GM21717 (cell line): ENCODE results near the gene AKT3.

Source experiments
- ATAC-seq: cut with Tn5 transposase; IDR thresholded peaks from one replicate; pipeline ENCODE4 v1.9.1; 2021; ENCODE audit warnings: mild to moderate bottlenecking, moderate library complexity; ENCODE audit not compliant: unreplicated experiment

Gene AKT3

GRCh38 chr1:243621973-243622372 lies 228.1 kb downstream of the AKT3 start:
- ATAC-seq: no peak

- ATAC-seq: no peak
Measured at GRCh38 chr1:243620096-243620495, 229.9 kb downstream of the AKT3 start.

DNA sequence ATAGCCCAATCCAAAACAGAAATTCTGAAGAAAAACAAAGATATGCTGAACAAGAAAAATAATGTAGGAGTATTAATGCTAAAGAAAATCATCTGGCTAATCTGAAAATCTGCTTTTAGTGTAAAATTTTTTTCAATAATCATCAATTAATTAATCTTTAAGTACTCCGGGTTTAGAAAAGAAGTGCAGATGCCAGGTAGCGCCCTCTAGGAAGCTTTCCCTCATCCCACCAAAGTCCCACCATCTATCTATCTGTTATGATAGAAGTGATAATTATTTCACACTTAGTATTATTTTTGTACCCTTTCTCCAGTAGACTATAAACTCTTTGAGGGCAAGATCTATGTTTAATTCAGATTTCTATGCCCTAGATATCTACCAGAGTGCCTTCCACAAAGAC lies 240.3 kb downstream of the AKT3 start:
- no peak for ATAC-seq

DNA sequence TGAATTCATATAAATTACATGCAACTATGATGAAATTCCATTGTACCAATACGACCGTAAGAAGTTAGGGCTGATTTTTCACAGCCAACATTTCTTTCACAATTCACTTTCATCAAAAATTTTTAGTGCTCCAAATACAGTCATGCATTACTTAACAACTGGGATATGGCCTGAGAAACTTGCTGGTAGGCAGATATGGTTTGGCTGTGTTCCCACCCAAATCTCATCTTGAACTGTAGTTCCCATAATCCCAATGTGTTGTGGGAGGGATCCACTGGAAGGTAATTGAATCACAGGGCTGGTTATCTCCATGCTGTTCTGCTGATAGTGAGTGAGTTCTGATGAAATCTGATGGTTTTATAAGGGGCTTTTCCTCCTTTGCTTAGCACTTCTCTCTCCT lies 244.4 kb downstream of the AKT3 start:
- no peak for ATAC-seq

DNA sequence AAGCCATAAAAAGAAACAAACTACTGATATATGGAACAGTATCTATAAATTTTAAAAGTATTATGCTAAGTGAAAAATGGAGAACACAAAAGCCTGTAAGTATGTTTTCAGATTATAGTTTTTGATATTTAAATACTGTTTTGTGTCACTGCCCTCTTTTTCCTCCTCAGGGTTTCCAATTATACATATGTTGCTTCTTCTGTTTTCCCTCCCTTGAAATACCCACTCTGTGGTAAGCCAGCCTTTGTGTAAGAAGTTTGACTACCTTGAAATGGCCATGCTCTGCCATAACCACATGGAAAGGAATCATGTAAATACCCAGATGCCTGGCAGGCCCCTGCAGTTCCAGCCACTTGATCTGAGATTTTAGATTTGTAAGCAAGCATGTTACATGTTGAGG lies 248.3 kb downstream of the AKT3 start:
- ATAC-seq: no peak

DNA sequence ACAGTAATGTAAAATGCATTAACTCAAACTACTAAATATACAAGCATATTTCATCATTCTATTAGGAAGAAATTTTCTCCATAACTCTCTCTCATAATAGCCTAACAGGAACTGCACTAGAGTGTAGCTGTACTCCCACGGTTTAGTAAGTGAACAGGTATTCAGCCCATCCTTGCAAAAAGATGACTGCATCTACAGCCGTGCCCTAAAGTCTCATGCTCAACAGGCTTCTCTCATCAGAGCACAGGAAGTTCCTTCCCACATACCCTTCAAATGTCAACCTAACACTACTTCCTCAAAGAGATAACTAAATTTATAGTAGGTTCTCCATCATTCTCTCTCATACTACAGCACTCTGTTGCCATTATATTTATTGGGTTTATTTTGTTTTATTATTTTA lies 251.6 kb downstream of the AKT3 start:
- peak; percentile 50 for ATAC-seq

DNA sequence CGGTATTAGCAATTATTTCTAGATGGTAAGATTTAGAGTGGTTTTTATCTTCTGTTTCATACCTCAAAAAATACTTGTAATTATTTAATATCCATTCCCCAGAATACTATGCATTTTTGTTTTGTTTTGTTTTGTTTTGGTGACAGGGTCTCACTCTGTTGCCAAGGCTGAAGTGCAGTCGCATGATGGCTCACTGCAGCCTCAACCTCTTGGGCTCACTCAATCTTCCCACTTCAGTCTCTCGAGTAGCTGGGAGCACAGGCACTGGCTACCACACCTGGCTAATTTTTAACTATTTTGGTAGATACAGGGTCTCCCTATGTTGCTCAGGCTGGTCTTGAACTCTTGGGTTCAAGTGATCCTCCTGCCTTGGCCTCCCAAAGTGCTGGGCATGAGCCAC lies 252.7 kb downstream of the AKT3 start:
- no peak for ATAC-seq

DNA sequence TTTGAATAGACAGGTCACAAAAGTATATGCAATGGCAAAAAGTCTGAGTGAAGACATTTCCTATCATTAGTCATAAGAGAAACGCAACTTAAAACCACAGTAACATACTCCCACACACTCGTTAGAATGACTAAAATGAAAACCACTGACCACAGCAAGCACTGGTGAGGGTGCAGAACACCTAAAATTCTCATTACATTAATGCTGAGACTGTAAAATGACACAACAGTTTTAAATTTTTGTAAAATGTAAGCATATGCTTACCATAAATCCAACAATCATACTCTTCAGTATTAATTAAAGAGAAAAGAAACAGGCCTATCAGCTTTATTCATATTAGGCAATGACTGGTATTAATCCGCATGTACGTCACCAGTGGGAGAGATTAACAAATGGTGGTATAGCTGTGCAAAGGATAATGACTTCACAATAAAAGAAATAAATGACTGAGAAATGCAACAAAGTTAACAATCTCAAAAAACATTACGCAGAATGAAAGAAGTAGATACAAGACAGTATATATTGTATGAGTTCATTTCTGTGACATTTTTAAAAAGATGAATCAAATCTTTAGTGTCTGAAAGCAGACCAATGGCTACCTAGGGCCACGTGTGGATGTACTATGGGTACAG lies 253.5 kb downstream of the AKT3 start:
- ATAC-seq: peak; percentile 97

DNA sequence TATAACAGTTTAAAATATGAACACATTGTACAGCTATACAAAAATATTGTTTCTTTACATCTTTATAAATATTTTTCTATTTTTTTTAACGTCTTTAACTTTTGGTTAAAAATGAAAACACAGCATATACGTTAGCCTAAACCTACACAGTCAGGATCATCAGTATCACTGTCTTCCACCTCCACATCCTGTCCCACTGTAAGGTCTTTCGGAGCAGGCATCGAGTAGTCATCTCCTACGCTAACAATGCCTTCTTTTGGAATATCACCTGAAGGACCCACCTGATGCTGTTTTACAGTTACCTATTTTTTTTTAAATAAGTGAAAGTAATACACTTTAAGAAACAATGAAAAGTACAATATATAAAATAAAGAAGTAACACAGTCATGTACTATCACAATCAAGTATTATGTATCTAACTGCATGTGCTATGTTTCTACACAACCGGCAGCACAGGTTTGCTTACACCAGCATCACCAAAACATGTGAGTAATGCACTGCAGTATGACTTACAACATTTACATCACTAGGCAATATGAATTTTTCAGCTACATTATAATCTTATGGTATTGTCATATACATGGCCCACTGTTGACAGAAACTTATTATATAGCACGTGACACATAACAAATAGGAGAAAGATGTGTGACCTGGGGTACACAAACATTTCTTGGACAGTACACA lies 254.4 kb downstream of the AKT3 start:
- ATAC-seq: no peak

DNA sequence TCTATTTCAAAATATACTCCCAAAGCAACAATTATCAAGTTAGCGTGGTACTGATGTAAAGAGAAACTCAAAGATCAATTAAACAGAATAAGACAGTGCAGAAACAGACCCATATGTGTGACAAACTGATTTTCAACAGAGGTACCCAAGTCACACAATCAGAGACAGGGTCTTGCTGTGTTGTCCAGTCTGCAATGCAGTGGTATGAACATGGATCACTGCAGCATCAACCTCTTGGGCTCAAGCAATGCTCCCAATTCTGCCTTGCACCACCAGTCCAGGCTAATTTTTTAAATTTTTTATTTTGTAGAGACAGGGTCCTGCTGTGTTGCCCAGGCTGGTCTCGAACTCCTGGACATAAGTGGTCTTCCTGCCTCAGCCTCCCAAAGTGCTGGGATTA lies 255.6 kb downstream of the AKT3 start:
- no peak for ATAC-seq

- peak; percentile 80 for ATAC-seq
Measured at GRCh38 chr1:243589286-243589685, 260.8 kb downstream of the AKT3 start.

DNA sequence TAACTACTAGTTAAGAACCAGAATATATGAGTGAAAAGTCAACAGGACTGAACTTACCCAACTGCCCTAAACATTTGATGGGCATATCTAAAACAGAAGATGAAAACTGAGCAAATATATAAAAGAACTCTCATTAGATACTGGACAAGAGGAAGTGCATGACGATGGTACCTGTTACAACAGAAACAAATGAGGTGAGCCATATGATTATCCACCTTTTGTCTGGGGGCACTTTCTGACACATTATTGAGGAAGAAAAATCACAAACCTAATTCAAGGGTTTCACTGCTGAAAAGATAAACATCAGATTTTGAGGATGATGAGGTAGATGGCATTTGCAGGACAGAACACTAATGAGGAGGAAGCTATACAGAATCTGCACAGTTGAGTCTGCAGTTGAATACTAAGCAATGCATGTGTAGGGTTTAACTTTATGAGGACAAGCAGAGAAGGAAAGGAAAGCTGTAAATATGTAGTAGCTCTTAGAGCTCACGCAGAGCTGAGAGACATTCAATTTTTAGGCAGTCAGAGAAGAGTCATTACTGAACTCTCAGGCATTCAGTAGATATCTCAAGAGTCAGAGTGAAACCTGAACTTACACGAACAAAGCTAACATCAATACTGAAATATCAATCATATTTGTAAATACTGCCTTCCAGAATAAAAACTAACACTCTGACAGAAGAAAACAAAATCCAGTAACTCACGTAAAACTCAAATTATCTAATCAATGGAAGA lies 262.1 kb downstream of the AKT3 start:
- ATAC-seq: peak; percentile 88

DNA sequence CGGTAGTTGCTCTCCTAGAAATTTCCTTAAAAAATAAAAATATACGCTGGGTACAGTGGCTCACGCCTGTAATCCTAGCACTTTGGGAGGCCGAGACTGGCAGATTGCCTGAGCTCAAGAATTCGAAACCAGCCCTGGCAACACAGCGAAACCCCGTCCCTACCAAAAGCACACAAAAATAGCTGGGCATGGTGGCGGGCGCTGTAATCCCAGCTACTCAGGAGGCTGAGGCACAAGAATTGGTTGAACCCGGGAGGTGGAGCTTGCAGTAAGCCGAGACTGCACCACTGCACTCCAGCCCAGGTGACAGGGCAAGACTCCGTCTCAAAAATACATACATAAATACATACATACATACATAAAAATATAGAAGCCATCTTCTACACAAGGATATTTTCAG lies 262.8 kb downstream of the AKT3 start:
- ATAC-seq: no peak

- ATAC-seq: no peak
Measured at GRCh38 chr1:243585982-243586381, 264.1 kb downstream of the AKT3 start.

DNA sequence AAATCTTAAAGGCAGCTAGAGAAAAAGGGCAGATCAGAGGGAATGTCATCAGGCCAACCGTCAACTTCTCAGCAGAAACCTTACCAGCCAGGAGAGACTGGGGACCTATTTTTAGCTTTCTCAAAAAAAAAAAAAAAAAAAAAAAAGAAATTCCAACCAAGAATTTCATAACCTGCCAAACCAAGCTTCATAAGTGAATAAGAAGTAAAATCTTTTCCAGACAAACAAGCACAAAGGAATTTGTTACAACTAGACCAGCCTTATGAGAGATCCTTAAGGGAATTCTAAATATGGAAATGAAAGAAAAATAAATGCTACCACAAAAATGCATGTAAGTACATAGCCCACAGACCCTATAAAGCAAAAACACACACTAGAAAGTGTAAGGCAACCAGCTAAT lies 267.7 kb downstream of the AKT3 start:
- ATAC-seq: no peak

DNA sequence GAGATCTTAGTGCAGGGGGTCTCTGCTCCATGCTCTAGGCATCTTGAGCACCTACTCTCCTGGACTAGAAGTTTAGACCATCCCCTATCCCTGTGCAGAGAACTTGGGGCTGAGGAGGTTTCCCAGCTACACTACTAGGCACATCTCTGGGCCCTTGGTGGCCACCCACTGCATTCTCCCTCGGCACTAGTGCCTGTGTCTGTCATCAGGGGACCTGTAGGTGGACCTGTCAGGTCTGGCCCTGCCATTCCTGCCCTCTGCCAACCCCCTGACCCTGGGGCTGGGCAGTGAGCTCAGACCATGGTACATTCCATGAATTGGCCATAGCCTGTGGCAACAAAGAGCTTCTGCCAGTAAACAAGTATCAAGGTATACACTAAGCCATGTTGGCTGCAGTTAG lies 269.1 kb downstream of the AKT3 start:
- ATAC-seq: no peak

DNA sequence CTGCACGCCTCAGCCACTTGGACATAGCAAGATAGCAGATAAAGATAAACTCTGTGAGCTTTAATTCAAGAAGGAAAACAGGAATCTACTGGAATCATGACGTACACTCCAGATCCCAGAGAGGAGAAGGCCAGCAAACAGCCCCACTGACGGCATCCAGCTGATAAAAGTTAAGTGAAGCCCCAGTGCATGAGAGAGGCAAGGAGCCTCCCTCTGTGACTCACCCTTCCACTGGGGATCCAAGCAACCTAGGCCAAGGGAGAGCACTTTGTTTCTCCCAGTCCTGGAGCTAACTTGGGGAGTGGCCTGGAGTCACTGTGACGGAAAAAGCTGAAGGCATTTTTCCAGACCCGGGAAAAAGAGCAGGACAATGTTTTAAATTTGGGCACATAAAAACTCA lies 270.0 kb downstream of the AKT3 start:
- no peak for ATAC-seq

- ATAC-seq: no peak
Measured at GRCh38 chr1:243575070-243575469, 275.0 kb downstream of the AKT3 start.

DNA sequence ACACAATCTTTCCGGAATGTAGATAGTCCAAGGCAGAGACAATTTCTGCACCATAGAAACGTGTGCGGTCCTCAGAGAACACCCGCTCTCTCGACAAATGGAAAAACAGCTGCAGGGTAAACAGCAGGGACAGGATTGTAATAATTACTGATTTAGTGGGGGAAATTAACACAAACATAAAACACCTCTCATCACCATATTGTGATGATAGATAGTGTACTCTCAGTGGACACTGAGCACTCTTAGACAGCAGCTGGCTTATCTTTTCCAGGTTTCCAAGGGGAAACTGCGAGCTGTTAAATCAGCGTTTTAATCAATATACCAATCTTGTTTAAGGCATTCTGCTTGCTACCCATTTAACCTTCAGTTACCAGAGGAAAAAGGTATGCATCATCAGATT lies 277.1 kb downstream of the AKT3 start:
- ATAC-seq: no peak

DNA sequence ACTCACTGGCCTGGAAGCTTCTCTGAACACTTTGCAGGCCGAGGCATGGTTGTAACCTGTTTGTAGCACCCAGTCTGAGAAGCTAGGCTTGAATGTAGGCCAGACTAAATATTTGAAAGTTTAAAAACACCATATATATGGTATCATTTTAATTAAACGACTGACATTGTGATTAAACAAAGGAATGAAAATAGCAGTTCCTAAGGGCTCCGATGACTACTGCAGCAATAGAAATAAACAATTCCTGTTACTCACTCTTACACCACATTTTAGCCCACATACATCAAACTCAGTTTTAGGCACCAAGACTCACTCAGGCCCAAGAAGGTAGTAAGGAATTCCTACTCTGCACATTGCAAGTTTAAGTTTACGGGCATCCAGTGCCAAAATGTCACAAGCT lies 281.2 kb downstream of the AKT3 start:
- no peak for ATAC-seq

DNA sequence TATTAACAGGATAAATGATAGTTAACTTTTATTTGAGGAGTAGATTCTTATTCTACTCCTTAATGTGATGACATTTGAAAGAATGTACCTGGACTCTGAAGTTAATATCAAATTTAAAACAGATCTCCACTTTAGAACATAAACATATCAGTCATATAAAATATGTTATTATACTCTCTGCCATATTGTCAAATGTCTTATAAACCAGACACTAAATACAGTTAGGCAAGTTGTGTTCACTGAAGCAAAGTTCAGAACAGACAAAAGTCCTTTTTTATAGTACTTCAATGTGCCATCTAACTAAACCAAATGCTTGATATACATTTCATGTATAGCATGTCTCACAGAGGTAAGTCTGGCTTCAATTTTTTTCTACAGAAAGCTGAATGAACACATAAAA lies 285.2 kb downstream of the AKT3 start:
- ATAC-seq: no peak

DNA sequence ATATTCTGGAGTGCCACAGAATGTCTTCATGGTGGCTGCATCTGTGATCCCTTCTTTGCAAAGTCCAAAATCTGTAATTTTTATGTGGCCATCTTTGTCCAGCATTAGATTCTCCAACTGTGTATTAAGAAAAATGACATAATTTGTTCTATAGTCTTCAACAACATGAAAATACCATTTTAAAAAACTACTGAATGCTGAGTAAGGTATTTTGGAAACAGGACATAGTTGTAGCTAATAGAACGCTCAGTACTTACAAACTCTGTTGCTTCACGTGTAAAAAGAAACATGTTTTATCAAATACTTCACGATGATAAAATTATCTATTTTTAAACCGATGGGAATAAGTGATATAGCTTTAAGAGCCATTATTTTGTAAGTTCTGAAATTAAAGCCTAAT lies 286.3 kb downstream of the AKT3 start:
- ATAC-seq: no peak
